Putamen (tissue), 1 donor: Measurements from ENCODE around the gene KLF3.

Source experiments
- DNase-seq: peaks from one replicate; pipeline ENCODE4 v3.0.0-alpha.2; 2016; ENCODE audit warnings: low spot score

The KLF3 gene

GRCh38 chr4:38654273-38654672 lies 9.7 kb upstream of the KLF3 start:
- DNase-seq: no peak

- no peak for DNase-seq
These were observed 7.9 kb upstream of the KLF3 start for GRCh38 chr4:38656111-38656510.

DNA sequence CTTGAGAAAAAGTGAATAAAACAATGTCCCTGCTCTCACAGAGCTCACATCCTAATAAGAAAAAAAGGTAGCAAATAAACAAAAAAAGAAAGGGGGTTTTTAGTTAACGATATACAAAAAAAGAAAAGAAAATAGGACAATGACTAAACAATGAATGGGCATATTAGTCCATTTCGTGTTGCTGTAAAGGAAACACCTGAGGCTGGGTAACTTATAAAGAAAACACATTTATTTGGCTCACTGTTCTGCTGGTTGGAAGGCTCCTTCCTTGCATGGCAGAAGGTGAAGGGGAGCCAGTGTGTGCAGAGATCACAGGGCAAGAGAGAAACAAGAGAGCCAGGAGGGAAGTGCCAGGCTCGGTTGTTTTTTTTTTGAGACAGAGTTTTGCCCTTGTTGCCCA lies 4.7 kb upstream of the KLF3 start:
- no peak for DNase-seq

DNA sequence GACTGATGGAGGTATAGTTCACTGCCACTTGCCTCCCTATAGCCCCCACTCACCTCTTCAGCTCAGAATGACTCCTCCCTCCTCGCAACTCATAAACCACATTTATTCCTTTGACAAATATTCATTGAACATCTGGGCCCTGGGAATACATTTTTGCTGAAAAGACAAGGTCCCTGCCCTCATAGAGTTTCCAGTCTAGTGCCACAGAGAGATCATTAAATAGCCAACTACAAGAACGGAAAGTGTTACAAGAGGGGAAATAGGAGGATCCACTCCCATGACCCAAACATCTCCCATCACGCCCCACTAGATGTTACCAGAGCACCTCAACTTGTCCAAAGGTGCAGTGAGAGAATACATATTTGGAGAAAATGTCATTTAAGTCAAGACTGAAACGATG lies 3.2 kb upstream of the KLF3 start:
- DNase-seq: no peak

GRCh38 chr4:38661371-38661770 lies 2.6 kb upstream of the KLF3 start:
- DNase-seq: no peak

DNA sequence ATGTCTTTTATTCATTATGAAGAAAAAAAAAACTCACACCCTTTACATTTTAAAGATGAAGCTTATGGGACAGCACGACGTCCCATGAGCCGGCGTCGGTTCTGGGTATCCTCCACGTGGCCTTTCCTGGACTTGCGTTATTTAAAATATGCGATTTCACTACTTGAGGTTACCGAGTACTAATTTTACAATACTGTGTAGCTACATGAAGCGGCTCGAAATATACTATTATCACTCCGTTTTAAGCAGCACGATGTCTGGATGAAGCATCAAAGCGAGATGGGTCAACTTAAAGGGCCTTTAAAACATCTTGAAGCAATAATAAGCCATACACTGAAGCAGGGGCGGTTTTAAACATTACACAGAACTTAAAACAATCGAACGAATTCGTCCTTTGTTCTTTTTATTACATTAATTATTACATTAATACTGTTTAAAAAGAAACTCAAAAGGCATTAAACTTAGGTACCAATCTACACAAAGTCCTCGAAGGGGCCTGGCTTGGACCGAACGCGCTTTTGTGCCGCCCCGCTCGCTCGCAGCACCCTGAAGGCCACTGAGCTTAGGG lies 1.4 kb upstream of the KLF3 start:
- no peak for DNase-seq

- no peak for DNase-seq
These were observed 754 bp upstream of the KLF3 start for GRCh38 chr4:38663090-38663800.

- DNase-seq: peak; percentile 68
These were observed 855 bp downstream of the KLF3 start for GRCh38 chr4:38664706-38665401.

- DNase-seq: no peak
These were observed 1.8 kb downstream of the KLF3 start for GRCh38 chr4:38665551-38666411.

GRCh38 chr4:38666766-38667084 lies 2.7 kb downstream of the KLF3 start:
- no peak for DNase-seq

DNA sequence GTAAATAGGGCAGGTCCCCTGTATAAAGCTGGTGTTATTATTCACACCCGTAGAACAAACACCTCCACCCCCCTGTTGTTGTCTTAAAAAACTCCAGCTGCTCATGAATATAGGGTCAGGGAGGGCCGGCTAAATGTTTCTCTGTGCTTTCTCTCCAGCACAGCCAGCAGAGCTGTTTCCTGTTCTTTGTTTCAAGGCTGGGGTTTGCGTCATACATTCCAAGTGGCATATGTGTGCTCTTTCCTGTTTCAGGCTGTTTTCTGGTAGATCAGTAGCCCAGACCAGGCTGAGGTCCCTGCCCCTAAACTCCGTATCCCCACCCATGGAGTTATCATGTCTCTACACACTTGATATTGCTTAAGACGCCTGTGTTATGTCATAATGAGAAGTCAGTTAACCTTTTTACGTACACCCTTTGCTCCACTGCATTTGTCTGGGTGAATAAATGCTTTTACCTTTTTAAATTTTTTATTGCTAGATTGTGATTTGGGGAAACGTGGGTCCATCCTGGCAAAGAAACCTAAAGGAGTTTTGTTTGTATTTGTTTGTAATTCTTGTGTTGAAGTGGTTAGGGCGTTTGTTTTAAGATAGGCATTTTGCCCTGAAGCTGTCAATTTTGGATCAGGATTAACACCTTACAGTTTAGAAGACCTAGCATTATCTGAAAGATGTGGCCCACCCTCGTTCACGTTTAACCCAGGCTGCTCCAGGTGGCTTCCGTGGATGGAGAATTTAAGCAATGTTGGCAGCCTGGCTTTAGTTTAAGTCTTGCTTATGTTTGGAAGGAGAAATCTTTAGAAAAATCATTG lies 3.3 kb downstream of the KLF3 start:
- DNase-seq: peak; percentile 86

GRCh38 chr4:38668203-38668971 lies 4.4 kb downstream of the KLF3 start:
- DNase-seq: no peak

- no peak for DNase-seq
These were observed 5.2 kb downstream of the KLF3 start for GRCh38 chr4:38669208-38669607.

GRCh38 chr4:38670109-38670901 lies 6.3 kb downstream of the KLF3 start:
- DNase-seq: no peak

DNA sequence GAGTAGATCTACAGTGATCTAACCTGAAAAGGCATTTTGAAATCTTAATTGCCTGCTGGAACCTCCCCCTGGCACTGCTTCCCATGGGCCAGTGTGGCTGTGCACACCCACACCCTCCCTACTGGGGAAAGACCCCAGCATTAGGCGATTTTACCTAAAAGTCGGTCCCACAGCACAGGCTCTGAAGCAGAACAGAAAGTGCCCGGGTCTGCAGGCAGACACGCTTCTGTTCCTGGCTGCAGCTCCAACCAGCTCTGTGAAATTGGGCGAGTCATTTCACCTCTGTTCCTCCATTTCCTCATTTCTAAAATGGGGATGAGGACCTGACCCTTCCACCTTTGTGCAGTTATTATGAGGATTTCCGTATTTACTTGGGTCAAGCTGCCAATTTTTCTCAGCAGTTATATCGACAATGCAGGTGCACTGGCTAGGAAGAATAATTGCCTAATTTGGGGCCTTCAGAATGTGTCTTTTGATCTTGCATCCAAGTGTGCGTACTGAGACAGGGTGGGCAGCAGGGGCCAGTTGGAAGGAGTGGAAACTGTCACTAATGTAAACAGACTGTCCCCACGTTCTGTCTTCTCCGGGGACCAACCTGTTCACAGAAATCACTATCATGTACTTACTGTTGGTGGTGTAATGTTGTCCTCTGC lies 7.1 kb downstream of the KLF3 start:
- DNase-seq: no peak

- no peak for DNase-seq
These were observed 7.6 kb downstream of the KLF3 start for GRCh38 chr4:38671592-38671940.

GRCh38 chr4:38672074-38672396 lies 8.0 kb downstream of the KLF3 start:
- DNase-seq: no peak

- DNase-seq: no peak
These were observed 8.6 kb downstream of the KLF3 start for GRCh38 chr4:38672397-38673129.
